GM19099 (cell line): Measurements from ENCODE around the gene LRRC46.

Source experiments
- POLR2A ChIP-seq: IDR thresholded peaks from 3 replicates; pipeline ENCODE4 v1.6.1; 2011; ENCODE audit warnings: low read depth; ENCODE audit not compliant: insufficient read length; ENCODE audit errors: extremely low read depth

Gene LRRC46

GRCh38 chr17:47816111-47816735, 15.2 kb upstream of the LRRC46 start:
- TF ChIP-seq POLR2A: no peak

GRCh38 chr17:47816947-47817346, 14.5 kb upstream of the LRRC46 start:
- TF ChIP-seq POLR2A: no peak

GRCh38 chr17:47818002-47818695, 13.3 kb upstream of the LRRC46 start:
- no peak for TF ChIP-seq POLR2A

- TF ChIP-seq POLR2A: no peak
Observed at GRCh38 chr17:47819475-47819874, 12.0 kb upstream of the LRRC46 start.

- no peak for TF ChIP-seq POLR2A
Observed at GRCh38 chr17:47820033-47820789, 11.3 kb upstream of the LRRC46 start.

- no peak for TF ChIP-seq POLR2A
Observed at GRCh38 chr17:47821031-47821423, 10.4 kb upstream of the LRRC46 start.

GRCh38 chr17:47821424-47822391, 9.8 kb upstream of the LRRC46 start, which contains the start of gene OSBPL7:
OSBPL7 (minus strand) TSS chr17:47821794; CDS start chr17:47820278, 1,516 bp downstream.
- peak; percentile 82 for TF ChIP-seq POLR2A

- TF ChIP-seq POLR2A: no peak
Observed at GRCh38 chr17:47822785-47823184, 8.7 kb upstream of the LRRC46 start.

GRCh38 chr17:47823519-47823918, 8.0 kb upstream of the LRRC46 start:
- no peak for TF ChIP-seq POLR2A

- TF ChIP-seq POLR2A: no peak
Observed at GRCh38 chr17:47829870-47830269, 1.6 kb upstream of the LRRC46 start.

GRCh38 chr17:47830396-47831002, 971 bp upstream of the LRRC46 start:
- no peak for TF ChIP-seq POLR2A

GRCh38 chr17:47831934-47832327, 461 bp downstream of the LRRC46 start:
- TF ChIP-seq POLR2A: no peak

- TF ChIP-seq POLR2A: no peak
Observed at GRCh38 chr17:47834756-47835155, 3.3 kb downstream of the LRRC46 start.

GRCh38 chr17:47836601-47837000, 5.1 kb downstream of the LRRC46 start:
- no peak for TF ChIP-seq POLR2A
